HG03039 (cell line): Measurements from ENCODE around the gene CCDC47.
A peak's percentile ranks its signal among the peaks of the same experiment; 100 is the strongest.

Experiments
- ATAC-seq: cut with Tn5 transposase; IDR thresholded peaks from one replicate; pipeline ENCODE4 v1.9.1; 2021; ENCODE audit warnings: mild to moderate bottlenecking, moderate library complexity; ENCODE audit not compliant: unreplicated experiment

CCDC47 gene

GRCh38 chr17:63786117-63786516 is 12.7 kb upstream of the CCDC47 start:
- no peak for ATAC-seq

DNA sequence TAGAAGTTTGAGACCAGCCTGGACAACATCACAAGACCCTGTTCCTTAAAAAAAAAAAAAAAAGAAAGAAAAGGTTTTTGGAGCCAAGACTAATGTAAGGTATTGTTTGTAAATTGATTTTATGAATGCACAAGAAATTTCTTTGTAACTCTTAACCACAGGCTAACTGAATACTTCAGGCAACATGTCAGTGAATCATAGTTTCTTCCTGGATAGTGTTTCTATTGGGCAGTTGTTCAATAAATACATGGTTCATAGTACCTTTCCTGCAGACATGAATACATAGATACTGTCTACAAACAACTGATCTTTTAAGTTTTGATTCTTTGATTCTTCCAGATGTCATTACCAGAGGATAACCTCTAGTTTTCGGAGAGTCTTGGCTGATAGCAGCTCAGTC is 12.2 kb upstream of the CCDC47 start:
- ATAC-seq: no peak

GRCh38 chr17:63783522-63783921 is 10.1 kb upstream of the CCDC47 start:
- ATAC-seq: no peak

DNA sequence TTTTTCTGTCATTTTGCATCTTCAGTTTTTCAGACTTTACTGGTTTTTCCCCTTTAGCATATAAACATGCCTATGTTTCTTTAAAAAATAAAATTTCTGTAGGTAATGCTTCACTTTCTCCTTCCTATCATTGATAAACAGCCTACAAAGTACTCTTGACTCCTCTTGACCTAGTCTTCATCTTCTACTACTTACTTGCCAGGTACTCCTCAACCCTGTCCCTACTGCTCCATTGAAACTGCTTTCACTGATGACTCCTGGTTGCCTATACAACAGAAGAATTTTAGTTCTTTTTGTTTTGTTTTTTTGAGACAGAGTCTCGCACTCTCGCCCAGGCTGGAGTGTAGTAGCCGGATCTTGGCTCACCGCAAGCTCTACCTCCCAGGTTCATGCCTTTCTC is 7.5 kb upstream of the CCDC47 start:
- ATAC-seq: no peak

GRCh38 chr17:63780507-63780906 is 7.1 kb upstream of the CCDC47 start:
- no peak for ATAC-seq

- no peak for ATAC-seq
Measured at GRCh38 chr17:63775420-63775819, 2.0 kb upstream of the CCDC47 start.

DNA sequence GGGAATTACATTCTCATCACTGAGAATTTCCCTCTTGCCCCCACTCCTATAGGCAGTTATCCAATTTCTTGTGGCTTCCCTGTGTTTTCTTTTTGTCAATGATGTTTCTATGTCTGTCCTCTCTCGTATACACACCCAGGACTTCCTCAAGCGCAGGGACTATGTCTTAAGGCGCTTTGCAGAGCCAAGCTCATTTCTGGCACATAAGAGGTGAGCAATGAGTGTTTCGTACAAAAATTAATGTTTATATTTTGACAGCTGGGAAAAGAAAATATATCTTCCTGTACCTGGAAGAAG is 1.5 kb upstream of the CCDC47 start:
- no peak for ATAC-seq

- no peak for ATAC-seq
Measured at GRCh38 chr17:63774141-63774968, 958 bp upstream of the CCDC47 start, which contains the start of gene DDX42. TSS of gene DDX42 (plus strand) at chr17:63774170. CDS start at chr17:63787050, 12,880 bp downstream.

GRCh38 chr17:63772801-63773271 is 561 bp downstream of the CCDC47 start:
- ATAC-seq: no peak

- ATAC-seq: no peak
Measured at GRCh38 chr17:63768433-63768832, 5.0 kb downstream of the CCDC47 start.

- ATAC-seq: no peak
Measured at GRCh38 chr17:63766754-63767153, 6.6 kb downstream of the CCDC47 start.

GRCh38 chr17:63764716-63765115 is 8.7 kb downstream of the CCDC47 start:
- ATAC-seq: no peak

GRCh38 chr17:63762161-63763078 is 11.0 kb downstream of the CCDC47 start:
- ATAC-seq: no peak

- ATAC-seq: no peak
Measured at GRCh38 chr17:63760771-63761539, 12.4 kb downstream of the CCDC47 start.

DNA sequence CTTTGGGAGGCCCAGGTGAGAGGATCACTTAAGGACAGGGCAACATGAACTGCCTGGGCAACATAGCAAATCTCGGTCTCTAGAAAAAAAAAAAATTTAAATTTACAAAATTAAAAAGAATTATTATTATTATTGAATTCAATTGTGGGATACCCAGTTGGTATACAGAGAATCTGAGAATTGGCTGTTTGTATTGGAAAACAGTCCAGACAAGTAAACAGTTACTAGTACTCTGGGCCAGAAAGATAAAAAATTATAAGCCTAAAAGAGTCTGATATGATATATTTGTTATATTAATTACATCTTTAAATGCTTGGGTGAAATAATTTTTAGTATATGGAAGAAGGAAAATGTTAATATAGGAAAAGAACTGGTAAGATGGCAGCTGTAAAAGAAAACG is 15.0 kb downstream of the CCDC47 start:
- ATAC-seq: no peak

- no peak for ATAC-seq
Measured at GRCh38 chr17:63754046-63754445, 19.4 kb downstream of the CCDC47 start.

DNA sequence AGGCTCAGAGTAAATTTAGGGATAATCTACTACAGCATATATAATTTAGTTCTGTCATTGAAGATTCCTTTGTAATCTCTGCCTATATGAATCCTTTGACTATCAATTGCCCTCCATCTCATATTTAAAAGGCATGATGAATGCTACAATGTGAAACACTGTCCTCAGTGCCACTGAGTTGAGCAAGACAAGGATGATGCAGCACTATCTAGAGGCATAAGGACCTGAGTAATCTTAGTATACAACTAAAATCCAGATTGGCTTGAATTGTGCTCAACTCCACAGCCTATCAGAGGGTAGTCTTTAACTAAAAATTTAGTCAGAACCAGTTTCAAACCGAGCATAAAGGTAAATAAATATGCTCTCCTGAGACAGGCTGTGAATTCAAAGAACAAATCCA is 20.2 kb downstream of the CCDC47 start:
- ATAC-seq: no peak

GRCh38 chr17:63752707-63753106 is 20.7 kb downstream of the CCDC47 start:
- ATAC-seq: no peak

GRCh38 chr17:63751806-63752205 is 21.6 kb downstream of the CCDC47 start:
- ATAC-seq: no peak

GRCh38 chr17:63741408-63742173 is 31.8 kb downstream of the CCDC47 start, which contains the start of gene STRADA:
TSS of gene STRADA (minus strand) at chr17:63741799. CDS start at chr17:63728369, 13,430 bp downstream.
- ATAC-seq: peak; percentile 84

- no peak for ATAC-seq
Measured at GRCh38 chr17:63741143-63741407, 32.3 kb downstream of the CCDC47 start.
